ENCODE measurements around the gene ZNF394.

- TF ChIP-seq, protein P1, sequence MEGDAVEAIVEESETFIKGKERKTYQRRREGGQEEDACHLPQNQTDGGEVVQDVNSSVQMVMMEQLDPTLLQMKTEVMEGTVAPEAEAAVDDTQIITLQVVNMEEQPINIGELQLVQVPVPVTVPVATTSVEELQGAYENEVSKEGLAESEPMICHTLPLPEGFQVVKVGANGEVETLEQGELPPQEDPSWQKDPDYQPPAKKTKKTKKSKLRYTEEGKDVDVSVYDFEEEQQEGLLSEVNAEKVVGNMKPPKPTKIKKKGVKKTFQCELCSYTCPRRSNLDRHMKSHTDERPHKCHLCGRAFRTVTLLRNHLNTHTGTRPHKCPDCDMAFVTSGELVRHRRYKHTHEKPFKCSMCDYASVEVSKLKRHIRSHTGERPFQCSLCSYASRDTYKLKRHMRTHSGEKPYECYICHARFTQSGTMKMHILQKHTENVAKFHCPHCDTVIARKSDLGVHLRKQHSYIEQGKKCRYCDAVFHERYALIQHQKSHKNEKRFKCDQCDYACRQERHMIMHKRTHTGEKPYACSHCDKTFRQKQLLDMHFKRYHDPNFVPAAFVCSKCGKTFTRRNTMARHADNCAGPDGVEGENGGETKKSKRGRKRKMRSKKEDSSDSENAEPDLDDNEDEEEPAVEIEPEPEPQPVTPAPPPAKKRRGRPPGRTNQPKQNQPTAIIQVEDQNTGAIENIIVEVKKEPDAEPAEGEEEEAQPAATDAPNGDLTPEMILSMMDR (conservative IDR thresholded peaks at IDR 0.05; ENCODE audit: low read depth, low read length): no peak
- TF ChIP-seq MAZ (IDR thresholded peaks at IDR 0.05; ENCODE audit: borderline replicate concordance, low read depth, low read length) (no peak), RFX5 (IDR thresholded peaks at IDR 0.05; ENCODE audit: low read depth, low read length) (no peak), FOS (IDR thresholded peaks at IDR 0.05; ENCODE audit: low read depth, low read length) (no peak), POLR2A (IDR thresholded peaks at IDR 0.05; ENCODE audit: low read depth, low read length) (no peak), USF2 (IDR thresholded peaks at IDR 0.05; ENCODE audit: low read depth, low read length) (no peak), MXI1 (IDR thresholded peaks at IDR 0.05; ENCODE audit: borderline replicate concordance, low read depth, low read length) (no peak), SMC3 (IDR thresholded peaks at IDR 0.05; ENCODE audit: low read depth, low read length) (no peak), BHLHE40 (IDR thresholded peaks at IDR 0.05; ENCODE audit: low read depth, low read length) (no peak)
These were observed 40.5 kb upstream of the ZNF394 start for GRCh38 chr7:99540542-99540941.
